ENCODE results near the gene PURB. TPM values are rescaled to one million over a fixed set of nuclear protein-coding genes. Genes with fewer than 3 reads are reported as not detected.

The PURB gene
- polyA plus RNA-seq, 1 donor from 2014 or later, result 14.7 TPM

DNA sequence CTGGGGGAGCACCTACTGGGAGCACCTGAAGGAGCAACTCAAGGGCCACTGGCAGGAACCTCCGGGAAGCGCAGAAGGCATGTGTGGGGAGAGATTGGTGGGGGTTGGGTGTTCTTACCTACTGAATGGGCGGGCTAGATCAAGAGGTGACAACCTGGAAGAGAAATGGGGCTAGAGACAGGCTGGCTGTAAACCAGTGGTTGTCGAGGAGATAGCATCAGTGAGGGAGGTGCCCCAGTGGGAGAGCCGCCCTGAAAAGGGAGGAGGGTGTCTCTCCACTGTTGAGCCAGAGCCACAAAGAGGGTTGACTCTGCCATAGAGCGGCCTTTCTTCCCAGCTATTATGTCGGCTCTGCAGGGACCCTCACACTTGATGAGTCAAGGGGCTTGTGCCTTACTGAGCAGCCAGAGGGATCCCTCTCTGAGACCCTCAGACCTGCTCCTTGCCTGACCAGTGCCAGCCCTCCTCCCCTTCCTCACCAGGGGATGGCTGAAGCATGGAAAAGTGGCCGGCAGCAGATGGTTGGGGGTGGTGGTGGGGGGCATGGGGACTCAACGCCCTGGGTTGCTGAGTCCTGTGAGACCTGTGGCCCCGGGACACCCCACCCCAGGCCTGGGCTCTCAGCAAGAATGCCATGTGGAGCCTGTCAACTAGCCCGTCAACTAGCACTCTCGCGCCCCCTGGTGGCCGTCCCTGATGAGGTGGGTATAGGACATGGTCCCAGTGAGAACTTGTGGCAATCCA is 36.4 kb upstream of the PURB start:
- H2AFZ ChIP-seq (ENCODE audit: low read depth, low read length), result no peak overlapping the region
- H3K79me2 ChIP-seq (replicated peaks; ENCODE audit: insufficient read depth, low read length), result no peaks in the 10 kb centered on the region

GRCh38 chr7:44920119-44920518 is 34.8 kb upstream of the PURB start:
- Histone ChIP-seq H3K27me3 (ENCODE audit: insufficient read depth, low read depth, low read length) (no peaks in the 10 kb centered on the region), H3K9me3 (ENCODE audit: low read length) (no peaks in the 10 kb centered on the region)

More for the DNA sequence above, 36.4 kb upstream of the PURB start:
- no peaks in the 10 kb centered on the region for H4K20me1 ChIP-seq (ENCODE audit: insufficient read depth)
- no peaks in the 10 kb centered on the region for H3K27me3 ChIP-seq (ENCODE audit: insufficient read depth, low read depth, low read length)
- no peak overlapping the region for H3K27ac ChIP-seq (ENCODE audit: low read length)
- no peak overlapping the region for H3K9ac ChIP-seq (ENCODE audit: low read length)
- H3K4me3 ChIP-seq (ENCODE audit: low read length), result no peak overlapping the region
- H3K4me2 ChIP-seq (ENCODE audit: low read length), result no peak overlapping the region
- H3F3A ChIP-seq (ENCODE audit: insufficient read depth, low read length, poor library complexity, severe bottlenecking), result no peaks in the 10 kb centered on the region
- no peak for TF ChIP-seq TAF1 (IDR thresholded peaks at IDR 0.05; ENCODE audit: low read depth)
- TF ChIP-seq POLR2AphosphoS5 (IDR thresholded peaks at IDR 0.05), result no peak
- TF ChIP-seq, protein P1, sequence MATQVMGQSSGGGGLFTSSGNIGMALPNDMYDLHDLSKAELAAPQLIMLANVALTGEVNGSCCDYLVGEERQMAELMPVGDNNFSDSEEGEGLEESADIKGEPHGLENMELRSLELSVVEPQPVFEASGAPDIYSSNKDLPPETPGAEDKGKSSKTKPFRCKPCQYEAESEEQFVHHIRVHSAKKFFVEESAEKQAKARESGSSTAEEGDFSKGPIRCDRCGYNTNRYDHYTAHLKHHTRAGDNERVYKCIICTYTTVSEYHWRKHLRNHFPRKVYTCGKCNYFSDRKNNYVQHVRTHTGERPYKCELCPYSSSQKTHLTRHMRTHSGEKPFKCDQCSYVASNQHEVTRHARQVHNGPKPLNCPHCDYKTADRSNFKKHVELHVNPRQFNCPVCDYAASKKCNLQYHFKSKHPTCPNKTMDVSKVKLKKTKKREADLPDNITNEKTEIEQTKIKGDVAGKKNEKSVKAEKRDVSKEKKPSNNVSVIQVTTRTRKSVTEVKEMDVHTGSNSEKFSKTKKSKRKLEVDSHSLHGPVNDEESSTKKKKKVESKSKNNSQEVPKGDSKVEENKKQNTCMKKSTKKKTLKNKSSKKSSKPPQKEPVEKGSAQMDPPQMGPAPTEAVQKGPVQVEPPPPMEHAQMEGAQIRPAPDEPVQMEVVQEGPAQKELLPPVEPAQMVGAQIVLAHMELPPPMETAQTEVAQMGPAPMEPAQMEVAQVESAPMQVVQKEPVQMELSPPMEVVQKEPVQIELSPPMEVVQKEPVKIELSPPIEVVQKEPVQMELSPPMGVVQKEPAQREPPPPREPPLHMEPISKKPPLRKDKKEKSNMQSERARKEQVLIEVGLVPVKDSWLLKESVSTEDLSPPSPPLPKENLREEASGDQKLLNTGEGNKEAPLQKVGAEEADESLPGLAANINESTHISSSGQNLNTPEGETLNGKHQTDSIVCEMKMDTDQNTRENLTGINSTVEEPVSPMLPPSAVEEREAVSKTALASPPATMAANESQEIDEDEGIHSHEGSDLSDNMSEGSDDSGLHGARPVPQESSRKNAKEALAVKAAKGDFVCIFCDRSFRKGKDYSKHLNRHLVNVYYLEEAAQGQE (IDR thresholded peaks at IDR 0.05; ENCODE audit: borderline replicate concordance), result no peak
- TF ChIP-seq, protein P2, sequence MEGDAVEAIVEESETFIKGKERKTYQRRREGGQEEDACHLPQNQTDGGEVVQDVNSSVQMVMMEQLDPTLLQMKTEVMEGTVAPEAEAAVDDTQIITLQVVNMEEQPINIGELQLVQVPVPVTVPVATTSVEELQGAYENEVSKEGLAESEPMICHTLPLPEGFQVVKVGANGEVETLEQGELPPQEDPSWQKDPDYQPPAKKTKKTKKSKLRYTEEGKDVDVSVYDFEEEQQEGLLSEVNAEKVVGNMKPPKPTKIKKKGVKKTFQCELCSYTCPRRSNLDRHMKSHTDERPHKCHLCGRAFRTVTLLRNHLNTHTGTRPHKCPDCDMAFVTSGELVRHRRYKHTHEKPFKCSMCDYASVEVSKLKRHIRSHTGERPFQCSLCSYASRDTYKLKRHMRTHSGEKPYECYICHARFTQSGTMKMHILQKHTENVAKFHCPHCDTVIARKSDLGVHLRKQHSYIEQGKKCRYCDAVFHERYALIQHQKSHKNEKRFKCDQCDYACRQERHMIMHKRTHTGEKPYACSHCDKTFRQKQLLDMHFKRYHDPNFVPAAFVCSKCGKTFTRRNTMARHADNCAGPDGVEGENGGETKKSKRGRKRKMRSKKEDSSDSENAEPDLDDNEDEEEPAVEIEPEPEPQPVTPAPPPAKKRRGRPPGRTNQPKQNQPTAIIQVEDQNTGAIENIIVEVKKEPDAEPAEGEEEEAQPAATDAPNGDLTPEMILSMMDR (IDR thresholded peaks at IDR 0.05; ENCODE audit: poor library complexity, severe bottlenecking), result no peak
- TF ChIP-seq SMC3 (conservative IDR thresholded peaks at IDR 0.05; ENCODE audit: poor library complexity), result no peak
- no peak for TF ChIP-seq RAD21 (conservative IDR thresholded peaks at IDR 0.05)
- no peak for TF ChIP-seq EP300 (conservative IDR thresholded peaks at IDR 0.05; ENCODE audit: poor library complexity, severe bottlenecking)
- no peak for TF ChIP-seq MXI1 (conservative IDR thresholded peaks at IDR 0.05; ENCODE audit: poor library complexity, severe bottlenecking)
- no peak for TF ChIP-seq EZH2 (IDR thresholded peaks at IDR 0.05; ENCODE audit: borderline replicate concordance, insufficient read depth, low read length, poor library complexity, severe bottlenecking)
- no peaks in the 10 kb centered on the region for H3K9me2 ChIP-seq (ENCODE audit: insufficient read depth, low read length)
- H3K36me3 ChIP-seq (ENCODE audit: insufficient read depth, low read length), result no peaks in the 10 kb centered on the region
- H3K9me3 ChIP-seq (ENCODE audit: low read length), result no peaks in the 10 kb centered on the region

More at GRCh38 chr7:44920119-44920518, 34.8 kb upstream of the PURB start:
- Histone ChIP-seq H2AFZ (ENCODE audit: low read depth, low read length) (no peak overlapping the region), H3K9me2 (ENCODE audit: insufficient read depth, low read length) (no peaks in the 10 kb centered on the region), H3K36me3 (ENCODE audit: insufficient read depth, low read length) (no peaks in the 10 kb centered on the region), H3F3A (ENCODE audit: insufficient read depth, low read length, poor library complexity, severe bottlenecking) (no peaks in the 10 kb centered on the region), H3K4me3 (ENCODE audit: low read length) (no peak overlapping the region), H3K79me2 (replicated peaks; ENCODE audit: insufficient read depth, low read length) (no peaks in the 10 kb centered on the region), H4K20me1 (ENCODE audit: insufficient read depth) (no peaks in the 10 kb centered on the region), H3K9ac (ENCODE audit: low read length) (no peak overlapping the region), H3K27ac (ENCODE audit: low read length) (no peak overlapping the region), H3K4me2 (ENCODE audit: low read length) (no peak overlapping the region)
- TF ChIP-seq EP300 (conservative IDR thresholded peaks at IDR 0.05; ENCODE audit: poor library complexity, severe bottlenecking) (no peak), POLR2AphosphoS5 (IDR thresholded peaks at IDR 0.05) (no peak), EZH2 (IDR thresholded peaks at IDR 0.05; ENCODE audit: borderline replicate concordance, insufficient read depth, low read length, poor library complexity, severe bottlenecking) (no peak), MXI1 (conservative IDR thresholded peaks at IDR 0.05; ENCODE audit: poor library complexity, severe bottlenecking) (no peak), TAF1 (IDR thresholded peaks at IDR 0.05; ENCODE audit: low read depth) (no peak), RAD21 (conservative IDR thresholded peaks at IDR 0.05) (no peak), SMC3 (conservative IDR thresholded peaks at IDR 0.05; ENCODE audit: poor library complexity) (no peak)
- TF ChIP-seq, protein P1 (IDR thresholded peaks at IDR 0.05; ENCODE audit: borderline replicate concordance), result no peak
- TF ChIP-seq, protein P2 (IDR thresholded peaks at IDR 0.05; ENCODE audit: poor library complexity, severe bottlenecking), result no peak

All from neural cell (in vitro differentiated cells).